Fibroblast of villous mesenchyme (primary cell): ENCODE data around the gene KCNIP1. TPM values are rescaled to one million over a fixed set of nuclear protein-coding genes. Genes with fewer than 3 reads are reported as not detected.

Experiments
- DNase-seq: peaks from one replicate; pipeline ENCODE4 v3.0.0-alpha.2; 2010; ENCODE audit warnings: low read depth
- H3K4me3 ChIP-seq: 2 replicates; pipeline ENCODE4 v1.5.1; 2011; ENCODE audit warnings: low read depth, mild to moderate bottlenecking, low read length
- CTCF ChIP-seq: IDR thresholded peaks from 2 replicates; pipeline ENCODE4 v1.5.1; 2012; ENCODE audit warnings: low read depth, mild to moderate bottlenecking, low read length; ENCODE audit not compliant: insufficient read depth
- total RNA-seq: library from RNA; depleted of rRNA; stranded (reverse); fragments of >200 nt; gene quantifications from 2 replicates; pipeline ENCODE4 v1.2.3, GENCODE V29; 2012

KCNIP1 gene
- total RNA-seq, 1 donor, result not detected

- DNase-seq, result no peak
- no peak for TF ChIP-seq CTCF
- H3K4me3 ChIP-seq, result no peak overlapping the region
Measured at GRCh38 chr5:170596482-170597044, 92.7 kb downstream of the KCNIP1 start.

- peak; percentile 57 for DNase-seq
- peak overlapping the region; percentile 25 for H3K4me3 ChIP-seq
- no peak for TF ChIP-seq CTCF
Measured at GRCh38 chr5:170597109-170597751, 93.4 kb downstream of the KCNIP1 start.

- no peak for TF ChIP-seq CTCF
- peak; percentile 13 for DNase-seq
- H3K4me3 ChIP-seq, result peak overlapping the region; percentile 25
Measured at GRCh38 chr5:170597872-170598271, 94.1 kb downstream of the KCNIP1 start.

- TF ChIP-seq CTCF, result no peak
- DNase-seq, result no peak
- H3K4me3 ChIP-seq, result no peak overlapping the region
Measured at GRCh38 chr5:170599756-170600155, 95.9 kb downstream of the KCNIP1 start.

GRCh38 chr5:170601619-170602018 lies 97.8 kb downstream of the KCNIP1 start:
- DNase-seq, result no peak
- no peak for TF ChIP-seq CTCF
- H3K4me3 ChIP-seq, result no peak overlapping the region

- no peak overlapping the region for H3K4me3 ChIP-seq
- no peak for DNase-seq
- no peak for TF ChIP-seq CTCF
Measured at GRCh38 chr5:170603109-170603508, 99.3 kb downstream of the KCNIP1 start.
